Suprapubic skin (tissue), 4 donors: ENCODE data around the gene ARHGAP42. TPM values are rescaled to one million over a fixed set of nuclear protein-coding genes. Genes with fewer than 3 reads are reported as not detected.

ENCODE experiments used
- DNase-seq, 2 donors: peaks; one replicate each; pipeline ENCODE4 v3.0.0-alpha.2; 2019; ENCODE audit warnings: low spot score in 2 of 2
- H3K27ac ChIP-seq: fragments of 200-600 bp; sonication (generic); one replicate; pipeline ENCODE4 v1.5.1; 2019
- H3K27me3 ChIP-seq: fragments of 200-600 bp; sonication (generic); one replicate; pipeline ENCODE4 v1.5.1; 2019
- H3K36me3 ChIP-seq: fragments of 200-600 bp; sonication (generic); one replicate; pipeline ENCODE4 v1.5.1; 2019
- H3K4me1 ChIP-seq: fragments of 200-600 bp; sonication (generic); one replicate; pipeline ENCODE4 v1.5.1; 2019
- H3K4me3 ChIP-seq: fragments of 200-600 bp; sonication (generic); one replicate; pipeline ENCODE4 v1.5.1; 2019; ENCODE audit warnings: mild to moderate bottlenecking
- H3K9me3 ChIP-seq: fragments of 200-600 bp; sonication (generic); one replicate; pipeline ENCODE4 v1.5.1; 2019
- EP300 ChIP-seq: sonication (generic); formaldehyde crosslinking; IDR thresholded peaks from one replicate; pipeline ENCODE4 v1.6.1; 2017; ENCODE audit warnings: antibody characterized with exemption
- POLR2A ChIP-seq, 2 donors: fragments of 450-650 bp; IDR thresholded peaks; one replicate each; pipeline ENCODE4 v1.6.1; 2017; ENCODE audit warnings: antibody characterized with exemption in 2 of 2, mild to moderate bottlenecking in 2 of 2, moderate library complexity in 2 of 2
- POLR2AphosphoS5 ChIP-seq, 3 donors: sonication (generic); formaldehyde crosslinking; IDR thresholded peaks; one replicate each; pipeline ENCODE4 v1.6.1; 2017; ENCODE audit warnings: antibody characterized with exemption in 3 of 3
- WGBS: methylation state at CpG from one replicate; pipeline ENCODE4 v1.1.5; 2018; 5-methylcytosine and 5-hydroxymethylcytosine counted together
- total RNA-seq, 4 donors: library from RNA; depleted of rRNA; stranded (reverse); fragments of >200 nt; gene quantifications; one replicate each; pipeline ENCODE4 v1.1.0, GENCODE V29; 2016
- TF ChIP-seq, protein P1 (sequence below), 2 donors: fragments of 200-600 bp in 1 of 2; fragments of 450-650 bp in 1 of 2; sonication (generic) in 1 of 2; IDR thresholded peaks; one replicate each; pipeline ENCODE4 v1.5.1; 2016 to 2019; ENCODE audit warnings: antibody characterized with exemption in 2 of 2, mild to moderate bottlenecking in 1 of 2, moderate library complexity in 1 of 2

Gene ARHGAP42
- total RNA-seq, 4 donors from 2014 or later: 12.4 to 18.4 (median 14.4) TPM

GRCh38 chr11:100667449-100667848 lies 19.6 kb upstream of the ARHGAP42 start:
- no peak overlapping the region for H3K4me3 ChIP-seq
- H3K4me1 ChIP-seq: no peaks in the 10 kb centered on the region
- H3K36me3 ChIP-seq: no peaks in the 10 kb centered on the region
- no peak overlapping the region for H3K27ac ChIP-seq
- no peak for TF ChIP-seq POLR2A (IDR thresholded peaks at IDR 0.05)
- TF ChIP-seq POLR2AphosphoS5 (IDR thresholded peaks at IDR 0.05): no peak
- TF ChIP-seq, protein P1, sequence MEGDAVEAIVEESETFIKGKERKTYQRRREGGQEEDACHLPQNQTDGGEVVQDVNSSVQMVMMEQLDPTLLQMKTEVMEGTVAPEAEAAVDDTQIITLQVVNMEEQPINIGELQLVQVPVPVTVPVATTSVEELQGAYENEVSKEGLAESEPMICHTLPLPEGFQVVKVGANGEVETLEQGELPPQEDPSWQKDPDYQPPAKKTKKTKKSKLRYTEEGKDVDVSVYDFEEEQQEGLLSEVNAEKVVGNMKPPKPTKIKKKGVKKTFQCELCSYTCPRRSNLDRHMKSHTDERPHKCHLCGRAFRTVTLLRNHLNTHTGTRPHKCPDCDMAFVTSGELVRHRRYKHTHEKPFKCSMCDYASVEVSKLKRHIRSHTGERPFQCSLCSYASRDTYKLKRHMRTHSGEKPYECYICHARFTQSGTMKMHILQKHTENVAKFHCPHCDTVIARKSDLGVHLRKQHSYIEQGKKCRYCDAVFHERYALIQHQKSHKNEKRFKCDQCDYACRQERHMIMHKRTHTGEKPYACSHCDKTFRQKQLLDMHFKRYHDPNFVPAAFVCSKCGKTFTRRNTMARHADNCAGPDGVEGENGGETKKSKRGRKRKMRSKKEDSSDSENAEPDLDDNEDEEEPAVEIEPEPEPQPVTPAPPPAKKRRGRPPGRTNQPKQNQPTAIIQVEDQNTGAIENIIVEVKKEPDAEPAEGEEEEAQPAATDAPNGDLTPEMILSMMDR (IDR thresholded peaks at IDR 0.05): no peak
- TF ChIP-seq EP300: no peak
- no peaks in the 10 kb centered on the region for H3K27me3 ChIP-seq
- no peak for DNase-seq
- H3K9me3 ChIP-seq: no peaks in the 10 kb centered on the region
- 74% methylated on average over 6 of the region's 6 CpGs for WGBS

DNA sequence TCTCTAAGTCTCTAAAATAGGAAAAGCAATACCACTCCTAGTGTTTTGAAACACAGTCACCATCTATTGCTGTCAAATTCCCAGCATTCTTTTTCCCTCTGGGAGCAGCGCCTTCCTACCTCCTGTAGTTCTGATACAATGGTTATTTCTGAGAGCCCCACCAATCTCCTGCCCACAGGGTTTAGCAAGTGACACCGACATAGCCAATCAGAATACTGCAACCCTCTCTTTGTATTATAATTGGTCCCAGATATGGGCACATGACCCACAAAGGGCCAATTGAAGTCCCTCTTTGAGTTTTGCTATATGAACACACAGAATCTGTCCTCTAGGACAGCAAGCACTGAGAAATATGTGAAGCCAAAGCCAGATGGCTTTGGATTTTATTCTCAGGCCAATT lies 16.9 kb upstream of the ARHGAP42 start:
- no peaks in the 10 kb centered on the region for H3K27me3 ChIP-seq
- DNase-seq: no peak
- 94% methylated on average over 2 of the region's 2 CpGs for WGBS
- no peaks in the 10 kb centered on the region for H3K36me3 ChIP-seq
- no peaks in the 10 kb centered on the region for H3K4me1 ChIP-seq
- H3K4me3 ChIP-seq: no peak overlapping the region
- H3K27ac ChIP-seq: no peak overlapping the region
- no peaks in the 10 kb centered on the region for H3K9me3 ChIP-seq
- TF ChIP-seq EP300: no peak
- TF ChIP-seq, protein P1 (IDR thresholded peaks at IDR 0.05): no peak
- no peak for TF ChIP-seq POLR2AphosphoS5 (IDR thresholded peaks at IDR 0.05)
- TF ChIP-seq POLR2A (IDR thresholded peaks at IDR 0.05): no peak

GRCh38 chr11:100671471-100671870 lies 15.6 kb upstream of the ARHGAP42 start:
- no peaks in the 10 kb centered on the region for H3K27me3 ChIP-seq
- no peak for DNase-seq
- no peaks in the 10 kb centered on the region for H3K9me3 ChIP-seq
- H3K36me3 ChIP-seq: no peaks in the 10 kb centered on the region
- H3K27ac ChIP-seq: no peak overlapping the region
- TF ChIP-seq, protein P1 (IDR thresholded peaks at IDR 0.05): no peak
- TF ChIP-seq POLR2AphosphoS5 (IDR thresholded peaks at IDR 0.05): no peak
- TF ChIP-seq POLR2A (IDR thresholded peaks at IDR 0.05): no peak
- TF ChIP-seq EP300: no peak
- no peaks in the 10 kb centered on the region for H3K4me1 ChIP-seq
- no peak overlapping the region for H3K4me3 ChIP-seq
- WGBS: 88% methylated on average over 6 of the region's 6 CpGs

DNA sequence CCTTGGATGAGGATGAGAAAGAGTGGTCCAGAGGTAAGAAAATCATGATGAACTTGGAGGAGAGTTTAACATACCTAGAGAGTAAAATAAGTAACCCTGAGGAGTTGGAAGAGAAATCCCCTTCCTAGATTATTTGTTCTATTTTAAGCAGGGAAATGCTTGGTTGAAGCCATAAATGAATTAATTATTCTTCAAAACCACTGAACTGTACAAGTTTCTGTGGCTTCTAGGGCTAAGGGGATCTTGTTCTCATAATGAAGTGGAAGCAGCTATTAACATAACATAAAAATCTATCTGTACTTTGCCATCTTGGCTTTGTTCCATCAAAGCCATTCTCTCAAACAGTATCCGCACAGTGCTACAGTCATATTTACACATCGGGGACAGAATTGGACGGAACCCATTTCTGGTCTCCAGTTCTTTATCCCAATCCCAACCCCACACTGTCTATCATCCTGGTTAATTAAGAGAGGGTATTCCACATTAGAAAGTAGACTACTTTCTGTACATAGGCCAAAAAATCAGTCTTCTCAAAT lies 14.5 kb upstream of the ARHGAP42 start:
- Histone ChIP-seq H3K9me3 (no peaks in the 10 kb centered on the region), H3K4me3 (no peak overlapping the region), H3K27me3 (no peaks in the 10 kb centered on the region), H3K4me1 (no peaks in the 10 kb centered on the region), H3K27ac (no peak overlapping the region), H3K36me3 (no peaks in the 10 kb centered on the region)
- TF ChIP-seq POLR2AphosphoS5 (IDR thresholded peaks at IDR 0.05) (no peak), POLR2A (IDR thresholded peaks at IDR 0.05) (no peak), EP300 (no peak)
- TF ChIP-seq, protein P1 (IDR thresholded peaks at IDR 0.05): no peak
- WGBS: 70% methylated on average over 3 of the region's 3 CpGs
- no peak for DNase-seq

GRCh38 chr11:100673063-100673462 lies 14.0 kb upstream of the ARHGAP42 start:
- H3K4me3 ChIP-seq: no peak overlapping the region
- TF ChIP-seq EP300 (no peak), POLR2AphosphoS5 (IDR thresholded peaks at IDR 0.05) (no peak), POLR2A (IDR thresholded peaks at IDR 0.05) (no peak)
- TF ChIP-seq, protein P1 (IDR thresholded peaks at IDR 0.05): no peak
- no peaks in the 10 kb centered on the region for H3K9me3 ChIP-seq
- no peaks in the 10 kb centered on the region for H3K4me1 ChIP-seq
- DNase-seq: no peak
- no peak overlapping the region for H3K27ac ChIP-seq
- no peaks in the 10 kb centered on the region for H3K27me3 ChIP-seq
- no peaks in the 10 kb centered on the region for H3K36me3 ChIP-seq
- WGBS: 68% methylated on average over 1 of the region's 1 CpG
